NT2/D1 (cell line): ENCODE data around the gene DROSHA.

Source experiments
- SUZ12 ChIP-seq: IDR thresholded peaks from 2 replicates; pipeline ENCODE4 v1.6.1; 2011; ENCODE audit not compliant: insufficient read length, insufficient read depth; ENCODE audit errors: extremely low read depth
- YY1 ChIP-seq: IDR thresholded peaks from 2 replicates; pipeline ENCODE4 v1.6.1; 2011; ENCODE audit not compliant: insufficient read length, insufficient read depth
- ZNF274 ChIP-seq: IDR thresholded peaks from 2 replicates; pipeline ENCODE4 v1.6.1; 2011; ENCODE audit warnings: mild to moderate bottlenecking, low read depth, low read length

DNA sequence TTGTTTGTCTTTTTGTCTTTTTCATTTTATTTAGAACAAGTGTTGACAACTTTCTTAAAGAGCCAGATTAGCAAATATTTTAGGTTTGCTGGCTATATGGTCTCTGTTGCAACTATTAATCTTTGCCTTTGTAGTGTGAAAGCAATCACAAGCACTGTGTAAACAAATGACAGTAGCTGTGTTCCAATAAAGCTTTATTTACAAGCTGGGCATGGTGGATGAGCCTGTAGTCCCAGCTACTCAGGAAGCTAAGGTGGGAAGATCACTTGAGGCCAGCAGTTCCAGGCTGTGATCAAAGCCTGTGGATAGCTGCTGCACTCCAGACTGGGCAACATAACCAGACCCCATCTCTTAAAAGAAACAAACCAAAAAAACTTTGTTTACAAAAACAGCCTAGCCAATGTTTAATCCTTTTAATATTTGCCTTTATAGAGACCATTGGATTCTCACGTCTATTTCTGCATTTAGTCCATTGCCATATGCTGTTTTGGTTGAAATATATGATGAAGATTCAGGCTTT is 2.7 kb upstream of the DROSHA start:
- TF ChIP-seq YY1 (no peak), ZNF274 (no peak), SUZ12 (no peak)
